Retinal pigment epithelial cell (primary cell): ENCODE data around the gene MVP.

Source experiments
- DNase-seq: peaks from one replicate; pipeline ENCODE4 v3.0.0-alpha.2; 2010; ENCODE audit warnings: low read depth
- H3K4me3 ChIP-seq: 2 replicates; pipeline ENCODE4 v1.5.1; 2011; ENCODE audit warnings: mild to moderate bottlenecking, low read length, control low read depth, moderate library complexity
- TF ChIP-seq, protein P1 (sequence below): conservative IDR thresholded peaks from 2 replicates; pipeline ENCODE4 v1.5.1; 2011; ENCODE audit warnings: low read depth, low read length, control low read depth, inconsistent platforms

Gene MVP

GRCh38 chr16:29812754-29813643 lies 7.3 kb upstream of the MVP start:
- DNase-seq = no peak
- TF ChIP-seq, protein P1, sequence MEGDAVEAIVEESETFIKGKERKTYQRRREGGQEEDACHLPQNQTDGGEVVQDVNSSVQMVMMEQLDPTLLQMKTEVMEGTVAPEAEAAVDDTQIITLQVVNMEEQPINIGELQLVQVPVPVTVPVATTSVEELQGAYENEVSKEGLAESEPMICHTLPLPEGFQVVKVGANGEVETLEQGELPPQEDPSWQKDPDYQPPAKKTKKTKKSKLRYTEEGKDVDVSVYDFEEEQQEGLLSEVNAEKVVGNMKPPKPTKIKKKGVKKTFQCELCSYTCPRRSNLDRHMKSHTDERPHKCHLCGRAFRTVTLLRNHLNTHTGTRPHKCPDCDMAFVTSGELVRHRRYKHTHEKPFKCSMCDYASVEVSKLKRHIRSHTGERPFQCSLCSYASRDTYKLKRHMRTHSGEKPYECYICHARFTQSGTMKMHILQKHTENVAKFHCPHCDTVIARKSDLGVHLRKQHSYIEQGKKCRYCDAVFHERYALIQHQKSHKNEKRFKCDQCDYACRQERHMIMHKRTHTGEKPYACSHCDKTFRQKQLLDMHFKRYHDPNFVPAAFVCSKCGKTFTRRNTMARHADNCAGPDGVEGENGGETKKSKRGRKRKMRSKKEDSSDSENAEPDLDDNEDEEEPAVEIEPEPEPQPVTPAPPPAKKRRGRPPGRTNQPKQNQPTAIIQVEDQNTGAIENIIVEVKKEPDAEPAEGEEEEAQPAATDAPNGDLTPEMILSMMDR = no peak
- H3K4me3 ChIP-seq = peak overlapping the region; percentile 56

DNA sequence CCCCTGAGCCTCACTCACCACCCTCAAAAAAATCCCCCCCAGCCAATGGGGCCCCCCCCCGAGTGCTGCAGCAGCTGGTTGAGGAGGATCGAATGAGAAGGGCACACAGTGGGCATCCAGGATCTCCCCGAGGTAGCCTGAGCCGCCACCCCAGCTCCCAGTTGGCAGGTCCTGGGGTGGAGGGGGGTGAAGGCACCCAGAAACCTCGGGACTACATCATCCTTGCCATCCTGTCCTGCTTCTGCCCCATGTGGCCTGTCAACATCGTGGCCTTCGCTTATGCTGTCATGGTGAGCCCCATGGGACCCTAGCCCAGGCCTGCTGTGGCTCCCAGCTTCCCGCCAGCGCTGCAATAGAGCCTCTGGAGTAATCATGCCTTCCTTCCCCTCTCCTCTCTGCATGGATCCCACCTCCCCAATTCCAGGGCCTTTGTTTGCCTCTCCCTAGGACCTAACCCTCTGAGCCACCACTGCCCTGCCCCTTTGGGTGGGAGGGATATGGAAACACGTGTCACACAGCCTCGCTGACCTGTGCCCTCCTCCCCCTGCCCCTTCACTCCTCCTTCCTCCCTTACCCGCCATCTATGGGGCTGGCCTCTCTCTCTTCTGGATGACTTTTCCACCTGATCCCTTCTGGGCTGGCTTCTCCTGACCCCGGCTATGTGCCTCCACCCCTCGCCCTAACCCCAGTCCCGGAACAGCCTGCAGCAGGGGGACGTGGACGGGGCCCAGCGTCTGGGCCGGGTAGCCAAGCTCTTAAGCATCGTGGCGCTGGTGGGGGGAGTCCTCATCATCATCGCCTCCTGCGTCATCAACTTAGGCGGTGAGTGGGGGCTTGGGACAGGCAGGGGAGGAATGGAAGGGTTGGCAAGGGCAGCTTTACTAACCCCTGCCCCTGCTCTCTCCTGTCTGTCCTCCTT lies 6.4 kb upstream of the MVP start:
- DNase-seq = no peak
- TF ChIP-seq, protein P1 = no peak
- H3K4me3 ChIP-seq = no peak overlapping the region

DNA sequence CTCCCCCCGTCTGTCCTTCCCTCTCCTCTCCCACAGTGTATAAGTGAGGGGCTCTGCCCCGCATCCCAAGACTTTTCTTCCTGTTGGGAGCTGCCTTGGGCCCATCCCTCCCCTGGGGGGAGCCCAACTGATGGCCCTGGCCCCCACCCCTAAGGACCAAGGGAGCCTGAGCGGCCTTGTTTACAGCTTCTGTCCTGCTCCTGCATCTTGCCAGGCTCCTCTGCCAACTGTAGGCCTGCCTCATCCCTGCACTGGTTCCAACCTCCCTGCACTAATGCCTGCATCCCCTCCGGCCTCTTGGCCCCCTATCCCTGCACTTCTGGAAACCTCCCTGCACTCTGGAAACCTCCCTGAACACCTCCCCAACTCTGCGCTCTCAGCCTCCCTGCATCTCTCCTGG lies 5.7 kb upstream of the MVP start:
- TF ChIP-seq, protein P1 = no peak
- no peak for DNase-seq
- no peak overlapping the region for H3K4me3 ChIP-seq

DNA sequence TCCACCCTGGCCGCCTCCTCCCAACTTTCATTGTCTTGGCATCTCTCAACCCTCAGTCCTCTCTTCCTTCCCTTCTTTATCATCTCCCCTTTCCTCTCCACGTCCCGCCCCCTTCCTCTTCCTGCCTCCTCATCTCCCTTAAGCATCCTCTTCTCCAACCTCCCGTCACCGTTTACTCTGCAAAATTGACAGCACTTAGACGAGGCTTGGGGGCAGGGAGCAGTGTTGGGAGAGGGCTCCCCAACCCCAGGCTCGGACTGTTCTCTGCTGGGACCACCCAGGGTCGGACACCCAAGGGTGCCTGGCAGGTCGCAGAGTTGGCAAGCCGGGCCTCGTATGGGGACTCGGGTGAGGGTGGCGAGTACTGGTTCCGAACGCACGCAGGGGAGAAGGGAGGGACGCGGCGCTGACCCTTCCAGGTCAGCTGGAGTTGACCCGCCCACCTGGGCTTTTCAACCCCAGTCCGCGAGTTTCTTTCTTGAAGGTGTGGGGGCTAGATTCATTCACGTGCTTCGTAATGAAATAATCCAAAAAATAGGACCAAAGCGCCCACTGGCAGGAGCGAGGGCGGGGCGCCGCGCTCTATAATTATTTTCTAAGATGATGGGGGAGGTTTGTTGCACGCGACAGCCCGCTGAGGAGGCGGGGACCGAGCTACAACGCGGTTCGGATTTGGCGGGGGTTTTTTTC lies 5.1 kb upstream of the MVP start:
- no peak for DNase-seq
- TF ChIP-seq, protein P1 = no peak
- H3K4me3 ChIP-seq = peak overlapping the region; percentile 84

DNA sequence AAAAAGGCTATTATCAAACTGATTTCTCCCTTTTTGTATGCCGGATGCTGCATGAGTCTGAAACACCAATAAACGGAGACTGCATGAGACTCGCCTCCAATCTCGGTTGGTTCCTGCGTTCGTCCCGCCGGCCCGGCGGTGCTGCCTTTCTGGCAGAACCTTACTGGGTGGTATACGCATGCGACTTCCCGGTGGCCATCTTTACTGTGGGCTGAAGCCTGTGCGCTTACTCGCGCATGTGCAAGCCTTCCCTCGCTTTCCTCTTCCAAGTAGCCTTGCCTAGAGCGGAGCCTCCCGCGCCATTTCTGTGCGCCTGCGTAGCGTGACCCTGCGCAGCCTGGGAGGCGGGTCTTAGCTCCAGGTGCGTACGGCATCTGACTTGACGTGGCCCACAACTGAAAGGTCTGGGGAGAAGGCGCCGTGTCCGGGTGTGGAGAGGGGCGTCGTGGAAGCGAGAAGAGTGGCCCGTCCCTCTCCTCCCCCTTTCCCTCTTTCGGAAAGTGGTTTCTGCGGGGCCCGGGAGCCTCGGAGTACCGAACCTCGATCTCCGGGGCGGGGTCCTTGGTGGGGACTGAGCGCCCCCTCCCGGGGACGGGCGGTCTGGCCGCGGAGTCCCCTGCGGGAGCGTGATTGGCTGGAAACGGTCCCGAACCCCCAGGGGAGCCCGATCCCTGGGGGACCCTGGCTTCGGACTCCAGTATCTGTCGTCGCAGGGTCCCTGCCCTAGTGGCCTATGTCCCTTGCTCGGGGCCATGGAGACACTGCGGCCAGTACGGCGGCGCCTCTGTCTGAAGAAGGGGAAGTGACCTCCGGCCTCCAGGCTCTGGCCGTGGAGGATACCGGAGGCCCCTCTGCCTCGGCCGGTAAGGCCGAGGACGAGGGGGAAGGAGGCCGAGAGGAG lies 4.2 kb upstream of the MVP start, which contains the start of gene PAGR1:
TSS of gene PAGR1 (plus strand) at position 360 of the 901 bp plus-strand sequence. CDS start at position 734, 374 bp downstream.
- peak; percentile 98 for DNase-seq
- TF ChIP-seq, protein P1 = peak; percentile 86
- H3K4me3 ChIP-seq = peak within 1 kb of the TSS; percentile 84
